Right lobe of liver (tissue), 4 donors: ENCODE results near the gene NR2E3.

Experiments
- CTCF ChIP-seq, 4 donors: fragments of 200-600 bp in 3 of 4; fragments of 450-650 bp in 1 of 4; IDR thresholded peaks; one replicate each; pipeline versions ENCODE4 v1.5.1 to v1.8.0; 2016 to 2022; ENCODE audit warnings: antibody characterized with exemption in 4 of 4, mild to moderate bottlenecking in 2 of 4
- POLR2A ChIP-seq: fragments of 450-650 bp; IDR thresholded peaks from one replicate; pipeline ENCODE4 v1.6.1; 2017; ENCODE audit warnings: antibody characterized with exemption, mild to moderate bottlenecking
- donor health status: DM: no; HTN: no; CAD: no.
- donor health status: DM: no; HTN: no; CAD: no.
- donor health status: DM: no; HTN: yes; CAD: no.

- TF ChIP-seq POLR2A (no peak), CTCF (IDR thresholded peaks at IDR 0.05) (no peak)
Observed at GRCh38 chr15:71789616-71790015, 20.7 kb upstream of the NR2E3 start.
